Measurements from ENCODE around the gene KDM2A.
"Not testable (repeated sequence)": the region's sequence is repeated elsewhere in the genome, so short reads cannot be mapped to it uniquely, and the experiment has no call there.

Gene KDM2A

DNA sequence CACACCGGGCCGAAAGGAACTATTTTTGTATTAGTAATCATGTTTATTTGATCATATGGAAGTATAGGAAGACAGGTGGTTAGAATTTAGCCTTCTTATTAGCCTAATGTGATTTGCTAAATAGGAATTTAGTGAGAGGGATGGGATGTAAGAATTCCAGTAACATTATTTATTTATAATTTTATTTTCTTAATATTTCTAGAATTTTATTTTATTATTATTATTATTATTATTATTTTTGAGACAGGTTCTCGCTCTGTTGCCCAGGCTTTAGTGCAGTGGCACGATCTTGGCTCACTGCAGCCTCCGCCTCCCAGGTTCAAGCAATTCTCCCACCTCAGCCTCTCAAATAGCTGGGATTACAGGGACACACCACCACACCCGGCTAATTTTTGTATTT lies 90.2 kb downstream of the KDM2A start:
- POLR2A ChIA-PET; H3K4me3 ChIP-seq (ENCODE audit: low read depth, low read length); H3K4me1 ChIP-seq (ENCODE audit: control insufficient read depth, insufficient read depth, low read length); H3K9me3 ChIP-seq (ENCODE audit: control insufficient read depth, insufficient read depth, low read depth, low read length); CTCF ChIA-PET; H3K27ac ChIP-seq (ENCODE audit: extremely low read depth, low read depth, low read length): not testable (repeated sequence)
- peaks cover 5 to 55% of the 10 kb centered on the region in 2 experiments; a peak in 2 of 3 replicates for H3K36me3 ChIP-seq (ENCODE audit: control insufficient read depth in 2 of 2, insufficient read depth in 1 of 2, low read length in 2 of 2)

DNA sequence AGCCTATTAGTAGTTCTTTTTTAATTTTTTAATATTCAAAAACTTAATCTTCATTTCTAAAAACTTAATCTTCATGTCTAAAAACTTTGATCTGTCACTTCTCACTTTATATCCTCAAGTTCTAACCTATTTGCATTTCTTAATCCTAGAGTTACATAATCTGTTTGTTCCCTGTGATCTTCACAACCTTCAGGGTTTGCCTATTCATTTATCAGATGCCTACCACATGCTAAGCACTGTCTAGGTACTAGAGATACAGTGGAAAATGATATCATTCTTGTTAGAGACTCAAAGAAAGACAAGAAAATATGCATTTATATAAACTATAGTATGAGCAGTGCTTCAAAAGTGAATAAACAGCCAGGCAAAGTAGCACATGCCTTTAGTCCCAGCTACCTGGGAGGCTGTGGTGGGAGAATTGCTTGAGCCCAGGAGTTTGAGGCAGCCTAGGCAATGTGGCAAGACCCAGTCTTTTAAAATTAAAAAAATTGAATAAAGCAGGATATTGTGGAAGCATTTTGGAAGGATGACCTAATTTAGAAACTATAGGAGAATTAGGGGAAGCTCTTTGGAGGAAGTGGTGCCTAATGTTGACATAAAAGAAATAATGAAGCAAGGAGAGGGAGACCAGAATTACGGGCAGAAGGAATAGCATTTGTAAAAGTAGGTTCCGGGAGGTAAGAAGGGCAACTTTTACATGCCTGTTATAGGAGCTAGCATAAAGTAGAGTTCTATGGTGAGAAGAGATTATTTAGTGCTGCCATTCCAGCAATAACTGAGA lies 92.8 kb downstream of the KDM2A start:
- Histone ChIP-seq H3K4me1 (ENCODE audit: control insufficient read depth, insufficient read depth, low read length) (no peaks in the 10 kb centered on the region), H3K36me3 (ENCODE audit: control insufficient read depth in 2 of 2, insufficient read depth in 1 of 2, low read length in 2 of 2) (peaks cover 5 to 71% of the 10 kb centered on the region in 2 experiments; a peak in 2 of 3 replicates)
- POLR2A ChIA-PET = no interaction called here

DNA sequence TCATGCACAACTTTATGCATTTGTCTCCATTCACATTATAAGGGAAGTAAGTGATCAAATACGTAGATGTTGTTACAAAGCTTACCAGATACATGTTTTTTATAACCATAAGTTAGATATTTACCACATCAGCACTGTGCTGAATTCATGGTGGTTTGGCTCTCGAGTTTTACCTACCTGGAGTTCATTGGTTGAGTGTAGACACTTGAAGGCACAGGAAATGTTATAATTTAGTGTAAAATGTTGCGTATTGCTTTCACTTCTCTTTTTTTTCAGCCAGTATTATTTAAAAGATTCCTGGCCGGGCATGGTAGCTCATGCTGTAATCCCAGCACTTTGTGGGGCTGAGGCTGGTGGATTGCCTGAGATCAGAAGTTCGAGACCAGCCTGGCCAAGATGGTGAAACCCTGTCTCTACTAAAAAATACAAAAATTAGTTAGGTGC lies 94.1 kb downstream of the KDM2A start:
- no peak overlapping the region for H3K27ac ChIP-seq (ENCODE audit: extremely low read depth, low read depth, low read length)
- ChIA-PET CTCF (interaction anchor here (0.7 to 1.4 kb wide), 2 partner anchors 8 to 50 kb away, joined by 3 to 5 read pairs; no protein-coding TSS in a partner anchor), POLR2A (interaction anchor here (0.6 kb wide), 1 partner anchor 29 kb away, joined by 4 read pairs; no protein-coding TSS in a partner anchor)
- H3K4me3 ChIP-seq (ENCODE audit: low read depth, low read length) = no peak overlapping the region
- peaks cover 5 to 73% of the 10 kb centered on the region in 2 experiments; a peak in 2 of 3 replicates for H3K36me3 ChIP-seq (ENCODE audit: control insufficient read depth in 2 of 2, insufficient read depth in 1 of 2, low read length in 2 of 2)
- H3K4me1 ChIP-seq (ENCODE audit: control insufficient read depth, insufficient read depth, low read length) = no peaks in the 10 kb centered on the region
- H3K9me3 ChIP-seq (ENCODE audit: control insufficient read depth, insufficient read depth, low read depth, low read length) = no peaks in the 10 kb centered on the region
- no peak for TF ChIP-seq ZNF23 (tag by site-specific recombination; IDR thresholded peaks at IDR 0.05; ENCODE audit: borderline replicate concordance)
- TF ChIP-seq, protein P1, sequence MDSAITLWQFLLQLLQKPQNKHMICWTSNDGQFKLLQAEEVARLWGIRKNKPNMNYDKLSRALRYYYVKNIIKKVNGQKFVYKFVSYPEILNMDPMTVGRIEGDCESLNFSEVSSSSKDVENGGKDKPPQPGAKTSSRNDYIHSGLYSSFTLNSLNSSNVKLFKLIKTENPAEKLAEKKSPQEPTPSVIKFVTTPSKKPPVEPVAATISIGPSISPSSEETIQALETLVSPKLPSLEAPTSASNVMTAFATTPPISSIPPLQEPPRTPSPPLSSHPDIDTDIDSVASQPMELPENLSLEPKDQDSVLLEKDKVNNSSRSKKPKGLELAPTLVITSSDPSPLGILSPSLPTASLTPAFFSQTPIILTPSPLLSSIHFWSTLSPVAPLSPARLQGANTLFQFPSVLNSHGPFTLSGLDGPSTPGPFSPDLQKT (IDR thresholded peaks at IDR 0.05; ENCODE audit: borderline replicate concordance, low read depth, low read length) = no peak
- TF ChIP-seq, protein P2, sequence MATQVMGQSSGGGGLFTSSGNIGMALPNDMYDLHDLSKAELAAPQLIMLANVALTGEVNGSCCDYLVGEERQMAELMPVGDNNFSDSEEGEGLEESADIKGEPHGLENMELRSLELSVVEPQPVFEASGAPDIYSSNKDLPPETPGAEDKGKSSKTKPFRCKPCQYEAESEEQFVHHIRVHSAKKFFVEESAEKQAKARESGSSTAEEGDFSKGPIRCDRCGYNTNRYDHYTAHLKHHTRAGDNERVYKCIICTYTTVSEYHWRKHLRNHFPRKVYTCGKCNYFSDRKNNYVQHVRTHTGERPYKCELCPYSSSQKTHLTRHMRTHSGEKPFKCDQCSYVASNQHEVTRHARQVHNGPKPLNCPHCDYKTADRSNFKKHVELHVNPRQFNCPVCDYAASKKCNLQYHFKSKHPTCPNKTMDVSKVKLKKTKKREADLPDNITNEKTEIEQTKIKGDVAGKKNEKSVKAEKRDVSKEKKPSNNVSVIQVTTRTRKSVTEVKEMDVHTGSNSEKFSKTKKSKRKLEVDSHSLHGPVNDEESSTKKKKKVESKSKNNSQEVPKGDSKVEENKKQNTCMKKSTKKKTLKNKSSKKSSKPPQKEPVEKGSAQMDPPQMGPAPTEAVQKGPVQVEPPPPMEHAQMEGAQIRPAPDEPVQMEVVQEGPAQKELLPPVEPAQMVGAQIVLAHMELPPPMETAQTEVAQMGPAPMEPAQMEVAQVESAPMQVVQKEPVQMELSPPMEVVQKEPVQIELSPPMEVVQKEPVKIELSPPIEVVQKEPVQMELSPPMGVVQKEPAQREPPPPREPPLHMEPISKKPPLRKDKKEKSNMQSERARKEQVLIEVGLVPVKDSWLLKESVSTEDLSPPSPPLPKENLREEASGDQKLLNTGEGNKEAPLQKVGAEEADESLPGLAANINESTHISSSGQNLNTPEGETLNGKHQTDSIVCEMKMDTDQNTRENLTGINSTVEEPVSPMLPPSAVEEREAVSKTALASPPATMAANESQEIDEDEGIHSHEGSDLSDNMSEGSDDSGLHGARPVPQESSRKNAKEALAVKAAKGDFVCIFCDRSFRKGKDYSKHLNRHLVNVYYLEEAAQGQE (tag by site-specific recombination; IDR thresholded peaks at IDR 0.05) = no peak

More for the DNA sequence above, 92.8 kb downstream of the KDM2A start:
- Histone ChIP-seq H3K9me3 (ENCODE audit: control insufficient read depth, insufficient read depth, low read depth, low read length) (no peaks in the 10 kb centered on the region), H3K27ac (ENCODE audit: extremely low read depth, low read depth, low read length) (no peak overlapping the region), H3K4me3 (ENCODE audit: low read depth, low read length) (no peak overlapping the region)
- CTCF ChIA-PET = interaction anchor here (0.9 to 1.4 kb wide), 3 partner anchors 28 to 130 kb away, joined by 4 to 5 read pairs (median 5); no protein-coding TSS in a partner anchor
- TF ChIP-seq ZNF37A (tag by site-specific recombination; IDR thresholded peaks at IDR 0.05) (no peak), SP2 (tag by site-specific recombination; IDR thresholded peaks at IDR 0.05) (no peak), ZNF521 (tag by site-specific recombination; IDR thresholded peaks at IDR 0.05) (no peak), ZNF596 (tag by site-specific recombination; IDR thresholded peaks at IDR 0.05) (no peak), GFI1B (tag by site-specific recombination; IDR thresholded peaks at IDR 0.05) (no peak), ZNF214 (tag by site-specific recombination; IDR thresholded peaks at IDR 0.05; ENCODE audit: borderline replicate concordance) (no peak), ZNF76 (tag by site-specific recombination; IDR thresholded peaks at IDR 0.05; ENCODE audit: borderline replicate concordance, low read depth) (no peak), ZNF16 (tag by site-specific recombination; IDR thresholded peaks at IDR 0.05; ENCODE audit: low read depth) (no peak), ZNF837 (tag by site-specific recombination; IDR thresholded peaks at IDR 0.05) (no peak), ZNF19 (tag by site-specific recombination; IDR thresholded peaks at IDR 0.05; ENCODE audit: low read depth) (no peak), ZNF792 (tag by site-specific recombination; IDR thresholded peaks at IDR 0.05) (no peak), ZNF561 (tag by site-specific recombination; IDR thresholded peaks at IDR 0.05; ENCODE audit: borderline replicate concordance) (no peak), ZNF274 (IDR thresholded peaks at IDR 0.05; ENCODE audit: low read length) (no peak), ZNF274 (tag by site-specific recombination; IDR thresholded peaks at IDR 0.05; ENCODE audit: borderline replicate concordance) (no peak), ZBTB48 (tag by site-specific recombination; IDR thresholded peaks at IDR 0.05) (no peak), ZNF132 (tag by site-specific recombination; IDR thresholded peaks at IDR 0.05; ENCODE audit: borderline replicate concordance) (no peak), ZNF155 (tag by site-specific recombination; IDR thresholded peaks at IDR 0.05) (no peak), ZNF341 (tag by site-specific recombination; IDR thresholded peaks at IDR 0.05; ENCODE audit: low read depth) (no peak)
- TF ChIP-seq, protein P3, sequence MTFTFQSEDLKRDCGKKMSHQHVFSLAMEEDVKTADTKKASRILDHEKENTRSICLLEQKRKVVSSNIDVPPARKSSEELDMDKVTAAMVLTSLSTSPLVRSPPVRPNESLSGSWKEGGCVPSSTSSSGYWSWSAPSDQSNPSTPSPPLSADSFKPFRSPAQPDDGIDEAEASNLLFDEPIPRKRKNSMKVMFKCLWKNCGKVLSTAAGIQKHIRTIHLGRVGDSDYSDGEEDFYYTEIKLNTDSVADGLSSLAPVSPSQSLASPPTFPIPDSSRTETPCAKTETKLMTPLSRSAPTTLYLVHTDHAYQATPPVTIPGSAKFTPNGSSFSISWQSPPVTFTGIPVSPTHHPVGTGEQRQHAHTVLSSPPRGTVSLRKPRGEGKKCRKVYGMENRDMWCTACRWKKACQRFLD (tag by site-specific recombination; IDR thresholded peaks at IDR 0.05) = no peak
- TF ChIP-seq, protein P4, sequence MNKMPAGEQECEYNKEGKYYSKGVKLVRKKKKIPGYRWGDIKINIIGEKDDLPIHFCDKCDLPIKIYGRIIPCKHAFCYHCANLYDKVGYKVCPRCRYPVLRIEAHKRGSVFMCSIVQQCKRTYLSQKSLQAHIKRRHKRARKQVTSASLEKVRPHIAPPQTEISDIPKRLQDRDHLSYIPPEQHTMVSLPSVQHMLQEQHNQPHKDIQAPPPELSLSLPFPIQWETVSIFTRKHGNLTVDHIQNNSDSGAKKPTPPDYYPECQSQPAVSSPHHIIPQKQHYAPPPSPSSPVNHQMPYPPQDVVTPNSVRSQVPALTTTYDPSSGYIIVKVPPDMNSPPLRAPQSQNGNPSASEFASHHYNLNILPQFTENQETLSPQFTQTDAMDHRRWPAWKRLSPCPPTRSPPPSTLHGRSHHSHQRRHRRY (tag by site-specific recombination; IDR thresholded peaks at IDR 0.05) = no peak
- TF ChIP-seq, protein P5, sequence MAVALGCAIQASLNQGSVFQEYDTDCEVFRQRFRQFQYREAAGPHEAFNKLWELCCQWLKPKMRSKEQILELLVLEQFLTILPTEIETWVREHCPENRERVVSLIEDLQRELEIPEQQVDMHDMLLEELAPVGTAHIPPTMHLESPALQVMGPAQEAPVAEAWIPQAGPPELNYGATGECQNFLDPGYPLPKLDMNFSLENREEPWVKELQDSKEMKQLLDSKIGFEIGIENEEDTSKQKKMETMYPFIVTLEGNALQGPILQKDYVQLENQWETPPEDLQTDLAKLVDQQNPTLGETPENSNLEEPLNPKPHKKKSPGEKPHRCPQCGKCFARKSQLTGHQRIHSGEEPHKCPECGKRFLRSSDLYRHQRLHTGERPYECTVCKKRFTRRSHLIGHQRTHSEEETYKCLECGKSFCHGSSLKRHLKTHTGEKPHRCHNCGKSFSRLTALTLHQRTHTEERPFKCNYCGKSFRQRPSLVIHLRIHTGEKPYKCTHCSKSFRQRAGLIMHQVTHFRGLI (tag by site-specific recombination; IDR thresholded peaks at IDR 0.05) = no peak
